B cell (primary cell): ENCODE data around the gene FBP1. TPM values are rescaled to one million over a fixed set of nuclear protein-coding genes. Genes with fewer than 3 reads are reported as not detected.

Experiments
- ATAC-seq: fragments of 200-7000 bp; cut with Tn5 transposase; one replicate; pipeline ENCODE4 v1.10.0; 2021; ENCODE audit warnings: low read depth, mild to moderate bottlenecking, moderate number of reproducible peaks, moderate library complexity
- CTCF ChIA-PET: fragments of 350-600 bp; sonication (Branson Sonifier 250); formaldehyde crosslinking; loops from one replicate; lab custom pipeline; 2021; ENCODE audit warnings: antibody characterized with exemption, inconsistent platforms; lab: Charles Lee
- POLR2A ChIA-PET: fragments of 350-600 bp; sonication (Branson Sonifier 250); formaldehyde crosslinking; loops from one replicate; lab custom pipeline; 2021; ENCODE audit warnings: antibody characterized with exemption; lab: Charles Lee
- DNase-seq: peaks from one replicate; pipeline ENCODE4 v3.0.0; 2013
- H2AFZ ChIP-seq: 2 replicates; pipeline ENCODE4 v1.6.1; 2012; ENCODE audit warnings: mild to moderate bottlenecking, low read depth, low read length; ENCODE audit not compliant: insufficient read depth, poor library complexity, severe bottlenecking
- H3K27ac ChIP-seq, 2 donors: 1 replicate in 1 of 2; 2 replicates in 1 of 2; pipeline ENCODE4 v1.5.1; 2012 to 2013; ENCODE audit warnings: low read length in 2 of 2, mild to moderate bottlenecking in 2 of 2, moderate library complexity in 1 of 2
- H3K27me3 ChIP-seq, 4 experiments: fragments of 200-600 bp in 1 of 4; sonication (generic) in 1 of 4; replicated peaks in 1 of 4; 1 replicate in 2 of 4; 2 replicates in 2 of 4; pipeline versions ENCODE4 v1.6.1 to v1.7.0; 2013 to 2016; ENCODE audit warnings: low read length in 3 of 4, mild to moderate bottlenecking in 2 of 4, mixed read lengths in 1 of 4, moderate library complexity in 1 of 4; ENCODE audit not compliant: insufficient read depth in 4 of 4, control insufficient read depth in 3 of 4; ENCODE audit errors: control extremely low read depth in 1 of 4
- H3K36me3 ChIP-seq, 2 experiments: replicated peaks in 1 of 2; 1 replicate in 1 of 2; 2 replicates in 1 of 2; pipeline versions ENCODE4 v1.6.1 to v1.7.1; 2013; ENCODE audit warnings: low read length in 1 of 2; ENCODE audit not compliant: insufficient read depth in 2 of 2, control insufficient read depth in 1 of 2; ENCODE audit errors: control extremely low read depth in 1 of 2, extremely low read depth in 1 of 2
- H3K4me1 ChIP-seq, 2 donors: fragments of 200-600 bp in 1 of 2; sonication (generic) in 1 of 2; 1 replicate in 1 of 2; 2 replicates in 1 of 2; pipeline versions ENCODE4 v1.5.1 to v1.6.1; 2013 to 2017; ENCODE audit warnings: low read length in 2 of 2; ENCODE audit not compliant: control insufficient read depth in 2 of 2, insufficient read depth in 2 of 2
- H3K4me2 ChIP-seq: replicated peaks from 2 replicates; pipeline ENCODE3; 2012; ENCODE audit warnings: mild to moderate bottlenecking, low read depth, low read length; ENCODE audit not compliant: poor library complexity, severe bottlenecking
- H3K4me3 ChIP-seq, 5 experiments: fragments of 200-600 bp in 1 of 5; sonication (generic) in 1 of 5; 1 replicate in 3 of 5; 2 replicates in 2 of 5; pipeline versions ENCODE4 v1.5.1 to v1.7.0; 2011 to 2016; ENCODE audit warnings: low read length in 4 of 5, mild to moderate bottlenecking in 4 of 5, low read depth in 2 of 5, control low read depth in 1 of 5, moderate library complexity in 1 of 5; ENCODE audit not compliant: insufficient read depth in 1 of 5; ENCODE audit errors: control extremely low read depth in 1 of 5, extremely low read depth in 1 of 5
- H3K79me2 ChIP-seq: fragments of 200-600 bp; sonication (generic); one replicate; pipeline ENCODE4 v1.6.0; 2016; ENCODE audit warnings: low read length; ENCODE audit not compliant: control insufficient read depth, insufficient read depth
- H3K9ac ChIP-seq: fragments of 200-600 bp; sonication (generic); 2 replicates; pipeline ENCODE4 v1.6.1; 2017; ENCODE audit warnings: mild to moderate bottlenecking, low read length, moderate library complexity
- H3K9me3 ChIP-seq, 3 donors: one replicate each; pipeline versions ENCODE4 v1.6.1 to v1.7.1; 2013; ENCODE audit warnings: low read length in 2 of 3; ENCODE audit not compliant: control insufficient read depth in 2 of 3, insufficient read depth in 1 of 3; ENCODE audit errors: control extremely low read depth in 1 of 3
- H4K20me1 ChIP-seq: 2 replicates; pipeline ENCODE4 v1.6.0; 2012; ENCODE audit warnings: mild to moderate bottlenecking, low read length; ENCODE audit not compliant: insufficient read depth, control insufficient read depth, poor library complexity, severe bottlenecking
- H3K27ac Mint-ChIP-seq: one replicate; pipeline ENCODE4 v1.8.0; 2021; ENCODE audit warnings: mixed read lengths
- H3K27me3 Mint-ChIP-seq: one replicate; pipeline ENCODE4 v1.8.0; 2021; ENCODE audit warnings: mixed read lengths
- H3K4me1 Mint-ChIP-seq: one replicate; pipeline ENCODE4 v1.8.0; 2021; ENCODE audit warnings: mixed read lengths
- H3K4me3 Mint-ChIP-seq: one replicate; pipeline ENCODE4 v1.8.0; 2021; ENCODE audit warnings: mixed read lengths
- H3K9me3 Mint-ChIP-seq: one replicate; pipeline ENCODE4 v1.8.0; 2022; ENCODE audit warnings: mixed read lengths; ENCODE audit not compliant: insufficient read depth
- EZH2 ChIP-seq: IDR thresholded peaks from 2 replicates; pipeline ENCODE4 v1.6.1; 2012; ENCODE audit warnings: borderline replicate concordance, low read depth, mild to moderate bottlenecking, moderate library complexity, low read length; ENCODE audit not compliant: insufficient read depth, poor library complexity, severe bottlenecking
- WGBS: methylation state at CpG from one replicate; pipeline ENCODE4 v1.1.5; 2013; ENCODE audit warnings: missing lambda C conversion rate; ENCODE audit not compliant: insufficient coverage; 5-methylcytosine and 5-hydroxymethylcytosine counted together
- intact Hi-C: fragments of 100-400 bp; cut with micrococcal nuclease; formaldehyde crosslinking; loops from one replicate; pipeline ENCODE4 v1.10.0; 2022
- polyA plus RNA-seq: library from polyadenylated mRNA; depleted of rRNA; stranded (reverse); fragments of >200 nt; gene quantifications from 2 replicates; pipeline ENCODE4 v1.2.3, GENCODE V29; 2012
- total RNA-seq, 2 donors: library from RNA; stranded (reverse); fragments of 120-200 nt in 1 of 2; gene quantifications; 1 replicate in 1 of 2; 2 replicates in 1 of 2; pipeline versions ENCODE4 v1.2.3 to v1.2.4, GENCODE V29; 2013 to 2022
- TF ChIP-seq, protein P1 (sequence below): fragments of 200-600 bp; IDR thresholded peaks from one replicate; pipeline ENCODE4 v1.8.0; 2022; ENCODE audit warnings: antibody characterized with exemption, mild to moderate bottlenecking

Gene FBP1
- total and polyA plus RNA-seq, 2 donors (not counting 1 experiment from before 2014, with no cell fraction given) = 2.8 TPM

- no peak overlapping the region for H3K4me3 Mint-ChIP-seq
Observed at GRCh38 chr9:94675008-94675881, 35.9 kb upstream of the FBP1 start.

More at GRCh38 chr9:94675008-94675881, 35.9 kb upstream of the FBP1 start:
- H3K4me1 ChIP-seq = no peaks in the 10 kb centered on the region
- WGBS = 95% methylated on average over 3 of the region's 7 CpGs
- no peak for ATAC-seq
- no peak overlapping the region for H3K27ac ChIP-seq
- H3K4me1 Mint-ChIP-seq = no peaks in the 10 kb centered on the region
- H3K79me2 ChIP-seq = no peaks in the 10 kb centered on the region
- no peak overlapping the region for H3K4me2 ChIP-seq
- no peak overlapping the region for H3K4me3 ChIP-seq
- no peaks in the 10 kb centered on the region for H3K9me3 ChIP-seq
- no peak overlapping the region for H2AFZ ChIP-seq
- POLR2A ChIA-PET = no interaction called here
- H3K36me3 ChIP-seq = no peaks in the 10 kb centered on the region
- no peak overlapping the region for H3K27ac Mint-ChIP-seq
- H4K20me1 ChIP-seq = no peaks in the 10 kb centered on the region
- H3K9me3 Mint-ChIP-seq = no peaks in the 10 kb centered on the region
- no peak for DNase-seq
- CTCF ChIA-PET = interaction anchor here (10.4 kb wide), 1 partner anchor 453 kb away, joined by 314 read pairs; no protein-coding TSS in a partner anchor
- no peak for TF ChIP-seq EZH2
- TF ChIP-seq, protein P1, sequence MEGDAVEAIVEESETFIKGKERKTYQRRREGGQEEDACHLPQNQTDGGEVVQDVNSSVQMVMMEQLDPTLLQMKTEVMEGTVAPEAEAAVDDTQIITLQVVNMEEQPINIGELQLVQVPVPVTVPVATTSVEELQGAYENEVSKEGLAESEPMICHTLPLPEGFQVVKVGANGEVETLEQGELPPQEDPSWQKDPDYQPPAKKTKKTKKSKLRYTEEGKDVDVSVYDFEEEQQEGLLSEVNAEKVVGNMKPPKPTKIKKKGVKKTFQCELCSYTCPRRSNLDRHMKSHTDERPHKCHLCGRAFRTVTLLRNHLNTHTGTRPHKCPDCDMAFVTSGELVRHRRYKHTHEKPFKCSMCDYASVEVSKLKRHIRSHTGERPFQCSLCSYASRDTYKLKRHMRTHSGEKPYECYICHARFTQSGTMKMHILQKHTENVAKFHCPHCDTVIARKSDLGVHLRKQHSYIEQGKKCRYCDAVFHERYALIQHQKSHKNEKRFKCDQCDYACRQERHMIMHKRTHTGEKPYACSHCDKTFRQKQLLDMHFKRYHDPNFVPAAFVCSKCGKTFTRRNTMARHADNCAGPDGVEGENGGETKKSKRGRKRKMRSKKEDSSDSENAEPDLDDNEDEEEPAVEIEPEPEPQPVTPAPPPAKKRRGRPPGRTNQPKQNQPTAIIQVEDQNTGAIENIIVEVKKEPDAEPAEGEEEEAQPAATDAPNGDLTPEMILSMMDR = no peak
- H3K27me3 ChIP-seq = peaks cover 0 to 9% (median 3%) of the 10 kb centered on the region in 4 experiments
- peaks cover 14% of the 10 kb centered on the region for H3K27me3 Mint-ChIP-seq
- H3K9ac ChIP-seq = no peak overlapping the region
- intact Hi-C loops = no loop called here
